ENCODE measurements around the gene RIC1.

- TF ChIP-seq POLR2A (IDR thresholded peaks at IDR 0.05) (no peak), CTCF (IDR thresholded peaks at IDR 0.05) (no peak)
Observed at GRCh38 chr9:5748438-5748837, 119.5 kb downstream of the RIC1 start.

All from heart left ventricle (tissue), 13 donors.